OCI-LY7 (cell line): ENCODE data around the gene STAT5A. TPM values are rescaled to one million over a fixed set of nuclear protein-coding genes. Genes with fewer than 3 reads are reported as not detected.

Experiments
- BruUV-seq: library from RNA; stranded (reverse); fragments of 400-500 nt; replicated peaks from 2 replicates; lab custom pipeline; 2021; lab: Mats Ljungman, UMichigan
- CTCF ChIA-PET: fragments of 300-600 bp; sonication (Branson Sonifier 250); formaldehyde crosslinking; loops from one replicate; lab custom pipeline; 2022; ENCODE audit warnings: antibody characterized with exemption; ENCODE audit not compliant: unreplicated experiment; lab: Charles Lee
- POLR2A ChIA-PET: fragments of 300-600 bp; sonication (Branson Sonifier 250); formaldehyde crosslinking; loops from one replicate; lab custom pipeline; 2022; ENCODE audit warnings: antibody characterized with exemption; lab: Charles Lee
- DNase-seq: peaks from one replicate; pipeline ENCODE4 v3.0.0-alpha.2; 2015; ENCODE audit warnings: low spot score
- H2AFZ ChIP-seq: fragments of 200-600 bp; sonication (generic), shearing (Covaris generic); 2 replicates; pipeline ENCODE4 v1.6.1; 2014; ENCODE audit warnings: mild to moderate bottlenecking, antibody characterized with exemption, low read length, moderate library complexity
- H3K27ac ChIP-seq: fragments of 200-600 bp; sonication (generic); 2 replicates; pipeline ENCODE4 v1.5.1; 2014; ENCODE audit warnings: mixed run types, low read depth, mild to moderate bottlenecking, moderate library complexity, low read length, inconsistent platforms; ENCODE audit not compliant: poor library complexity, severe bottlenecking
- H3K36me3 ChIP-seq: fragments of 200-600 bp; sonication (generic); 2 replicates; pipeline ENCODE4 v1.6.1; 2014; ENCODE audit warnings: mild to moderate bottlenecking, antibody characterized with exemption, low read length, moderate library complexity, mixed read lengths; ENCODE audit not compliant: insufficient read depth
- H3K4me1 ChIP-seq: fragments of 200-600 bp; sonication (generic); 2 replicates; pipeline ENCODE4 v1.5.1; 2014; ENCODE audit warnings: mild to moderate bottlenecking, low read length; ENCODE audit not compliant: insufficient read depth, poor library complexity, severe bottlenecking
- H3K4me2 ChIP-seq: fragments of 200-600 bp; sonication (generic); 2 replicates; pipeline ENCODE4 v1.6.1; 2014; ENCODE audit warnings: mild to moderate bottlenecking, low read length
- H3K4me3 ChIP-seq: fragments of 200-600 bp; sonication (generic); 2 replicates; pipeline ENCODE4 v1.5.1; 2014; ENCODE audit warnings: mild to moderate bottlenecking, low read depth, low read length; ENCODE audit not compliant: poor library complexity, severe bottlenecking
- H3K79me2 ChIP-seq: fragments of 200-600 bp; sonication (generic); 2 replicates; pipeline ENCODE4 v1.6.1; 2016; ENCODE audit warnings: low read depth, mild to moderate bottlenecking, low read length, moderate library complexity, mixed read lengths; ENCODE audit not compliant: insufficient read depth
- H3K9me2 ChIP-seq: fragments of 200-600 bp; sonication (generic); 2 replicates; pipeline ENCODE4 v1.6.1; 2016; ENCODE audit warnings: mild to moderate bottlenecking, low read length, mixed read lengths; ENCODE audit not compliant: insufficient read depth
- H3K9me3 ChIP-seq: fragments of 200-600 bp; sonication (generic); 2 replicates; pipeline ENCODE4 v1.6.1; 2014; ENCODE audit warnings: mild to moderate bottlenecking, mixed run types, low read length, mixed read lengths
- H4K20me1 ChIP-seq: fragments of 200-600 bp; sonication (generic); 2 replicates; pipeline ENCODE4 v1.6.1; 2014; ENCODE audit warnings: mild to moderate bottlenecking, antibody characterized with exemption, low read length, moderate library complexity, mixed read lengths; ENCODE audit not compliant: insufficient read depth
- EZH2phosphoT487 ChIP-seq: fragments of 200-600 bp; sonication (generic); IDR thresholded peaks from 2 replicates; pipeline ENCODE4 v1.6.1; 2018; ENCODE audit warnings: low read depth, borderline replicate concordance, mild to moderate bottlenecking, mixed run types, antibody characterized with exemption, low read length, moderate library complexity, mixed read lengths
- intact Hi-C: fragments of 100-400 bp; cut with micrococcal nuclease; formaldehyde crosslinking; loops from one replicate; pipeline ENCODE4 v1.10.0; 2022; ENCODE audit not compliant: unreplicated experiment
- total RNA-seq, 2 experiments: library from RNA; depleted of rRNA in 1 of 2; stranded (reverse); fragments of >200 nt in 1 of 2; shearing (Covaris generic) in 1 of 2; gene quantifications; 2 replicates each; pipeline ENCODE4 v1.2.3, GENCODE V29; 2014 to 2022
- TF ChIP-seq, protein P1 (sequence below): fragments of 200-600 bp; sonication (generic); conservative IDR thresholded peaks from 2 replicates; pipeline ENCODE4 v1.5.1; 2014; ENCODE audit warnings: mild to moderate bottlenecking, antibody characterized with exemption, low read length, moderate library complexity, mixed read lengths

The STAT5A gene
- total RNA-seq, 2 experiments from 2014 or later, result 1.9 to 7.9 TPM

DNA sequence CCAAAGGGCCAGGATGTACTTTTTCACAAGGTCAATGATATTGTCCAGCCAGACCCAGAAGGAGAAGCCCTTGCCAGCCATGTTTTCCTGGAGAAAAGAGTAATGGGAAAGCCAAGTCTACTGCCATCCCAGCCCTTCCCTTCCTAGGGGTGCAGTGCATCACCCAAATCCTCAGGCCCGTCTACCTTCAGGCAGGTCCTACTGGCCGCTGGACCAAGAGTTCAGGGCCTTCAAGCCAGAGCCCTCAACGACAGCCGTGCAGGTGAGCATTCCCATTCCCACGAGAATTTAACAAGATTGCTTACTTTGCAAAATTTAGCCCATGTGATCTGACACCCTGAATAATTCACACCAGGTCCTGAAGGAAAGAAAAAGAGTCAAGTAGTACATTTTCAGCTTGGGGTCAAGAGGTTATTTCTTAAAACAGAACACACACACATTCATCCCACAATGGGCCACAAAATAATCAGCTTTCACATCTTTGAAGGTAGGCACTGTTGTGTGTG lies 35.0 kb downstream of the STAT5A start:
- H3K4me1 ChIP-seq, result peaks cover 14% of the 10 kb centered on the region
- H4K20me1 ChIP-seq, result no peaks in the 10 kb centered on the region
- H3K79me2 ChIP-seq, result no peaks in the 10 kb centered on the region
- BruUV-seq, result no TSS peak
- intact Hi-C loops, result loop anchor here (2.0 kb wide), 1 partner anchor 193 kb away; no protein-coding TSS in a partner anchor
- H3K9me3 ChIP-seq, result no peaks in the 10 kb centered on the region
- H2AFZ ChIP-seq, result 0 out of 2 replicates have a peak overlapping the region, but pooled peaks have one; percentile 7
- H3K9me2 ChIP-seq, result no peaks in the 10 kb centered on the region
- no peak for TF ChIP-seq EZH2phosphoT487
- TF ChIP-seq, protein P1, sequence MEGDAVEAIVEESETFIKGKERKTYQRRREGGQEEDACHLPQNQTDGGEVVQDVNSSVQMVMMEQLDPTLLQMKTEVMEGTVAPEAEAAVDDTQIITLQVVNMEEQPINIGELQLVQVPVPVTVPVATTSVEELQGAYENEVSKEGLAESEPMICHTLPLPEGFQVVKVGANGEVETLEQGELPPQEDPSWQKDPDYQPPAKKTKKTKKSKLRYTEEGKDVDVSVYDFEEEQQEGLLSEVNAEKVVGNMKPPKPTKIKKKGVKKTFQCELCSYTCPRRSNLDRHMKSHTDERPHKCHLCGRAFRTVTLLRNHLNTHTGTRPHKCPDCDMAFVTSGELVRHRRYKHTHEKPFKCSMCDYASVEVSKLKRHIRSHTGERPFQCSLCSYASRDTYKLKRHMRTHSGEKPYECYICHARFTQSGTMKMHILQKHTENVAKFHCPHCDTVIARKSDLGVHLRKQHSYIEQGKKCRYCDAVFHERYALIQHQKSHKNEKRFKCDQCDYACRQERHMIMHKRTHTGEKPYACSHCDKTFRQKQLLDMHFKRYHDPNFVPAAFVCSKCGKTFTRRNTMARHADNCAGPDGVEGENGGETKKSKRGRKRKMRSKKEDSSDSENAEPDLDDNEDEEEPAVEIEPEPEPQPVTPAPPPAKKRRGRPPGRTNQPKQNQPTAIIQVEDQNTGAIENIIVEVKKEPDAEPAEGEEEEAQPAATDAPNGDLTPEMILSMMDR, result no peak
- H3K4me2 ChIP-seq, result no peak overlapping the region
- POLR2A ChIA-PET, result no interaction called here
- CTCF ChIA-PET, result no interaction called here
- DNase-seq, result no peak
- H3K36me3 ChIP-seq, result peaks cover 6% of the 10 kb centered on the region; the same call in 1 of the 2 replicates
- H3K27ac ChIP-seq, result no peak overlapping the region
- no peak overlapping the region for H3K4me3 ChIP-seq

DNA sequence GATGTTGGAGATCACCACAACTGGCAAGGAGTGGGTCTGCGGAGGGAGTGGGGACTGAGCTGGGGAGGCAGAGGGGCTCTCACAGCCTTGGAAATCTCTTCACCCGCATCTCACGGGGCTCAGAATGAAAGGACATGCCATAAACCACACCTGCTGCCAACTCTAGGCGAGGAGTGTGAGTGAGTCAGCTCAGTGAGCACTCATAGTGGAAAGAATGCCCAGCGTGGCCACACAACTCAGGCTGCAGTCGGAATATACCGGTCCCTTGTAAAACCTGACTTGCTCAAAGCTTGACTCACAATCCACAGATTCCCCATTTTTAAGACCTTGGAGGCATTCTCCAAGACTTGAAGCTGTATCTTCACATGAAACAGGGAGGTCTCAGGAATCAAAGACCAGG lies 36.7 kb downstream of the STAT5A start:
- no peak for DNase-seq
- H2AFZ ChIP-seq, result no peak overlapping the region

More for the DNA sequence above, 36.7 kb downstream of the STAT5A start:
- peaks cover 6% of the 10 kb centered on the region; the same call in 1 of the 2 replicates for H3K36me3 ChIP-seq
- no peaks in the 10 kb centered on the region for H3K9me3 ChIP-seq
- intact Hi-C loops, result no loop called here
- peaks cover 8% of the 10 kb centered on the region for H3K4me1 ChIP-seq
- TF ChIP-seq, protein P1, result no peak
- no peak for TF ChIP-seq EZH2phosphoT487
- H3K4me3 ChIP-seq, result no peak overlapping the region
- POLR2A ChIA-PET, result interaction anchor here (0.7 kb wide), 1 partner anchor 157 kb away, joined by 3 read pairs; no protein-coding TSS in a partner anchor
- H3K79me2 ChIP-seq, result no peaks in the 10 kb centered on the region
- CTCF ChIA-PET, result no interaction called here
- no peaks in the 10 kb centered on the region for H3K9me2 ChIP-seq
- H4K20me1 ChIP-seq, result no peaks in the 10 kb centered on the region
- H3K27ac ChIP-seq, result no peak overlapping the region
- H3K4me2 ChIP-seq, result no peak overlapping the region
- no TSS peak for BruUV-seq
